CD4-positive, alpha-beta T cell treated with Interleukin-6 at 100 ng/mL for 8 hours (primary cell): ENCODE measurements around the gene PTPN11.
"Not testable (repeated sequence)": the region's sequence is repeated elsewhere in the genome, so short reads cannot be mapped to it uniquely, and the experiment has no call there.

Source experiments
- DNase-seq: peaks from one replicate; pipeline ENCODE4 v3.0.0-alpha.2; 2020; ENCODE audit warnings: mixed read lengths, low spot score

PTPN11 gene

GRCh38 chr12:112514926-112515642 lies 96.3 kb downstream of the PTPN11 start:
- no peak for DNase-seq

GRCh38 chr12:112515868-112516267 lies 97.1 kb downstream of the PTPN11 start:
- DNase-seq = no peak

GRCh38 chr12:112517730-112518364 lies 99.1 kb downstream of the PTPN11 start:
- no peak for DNase-seq

- DNase-seq = no peak
Observed at GRCh38 chr12:112518365-112518735, 99.6 kb downstream of the PTPN11 start.

GRCh38 chr12:112519841-112520340 lies 101.1 kb downstream of the PTPN11 start:
- DNase-seq = not testable (repeated sequence)

GRCh38 chr12:112523856-112524255 lies 105.1 kb downstream of the PTPN11 start:
- DNase-seq = no peak

GRCh38 chr12:112524269-112524668 lies 105.5 kb downstream of the PTPN11 start:
- no peak for DNase-seq

- no peak for DNase-seq
Observed at GRCh38 chr12:112524676-112525425, 106.1 kb downstream of the PTPN11 start.

- no peak for DNase-seq
Observed at GRCh38 chr12:112525426-112525809, 106.7 kb downstream of the PTPN11 start.

- no peak for DNase-seq
Observed at GRCh38 chr12:112527082-112527481, 108.3 kb downstream of the PTPN11 start.

GRCh38 chr12:112527501-112527900 lies 108.8 kb downstream of the PTPN11 start:
- no peak for DNase-seq

- no peak for DNase-seq
Observed at GRCh38 chr12:112528521-112528920, 109.8 kb downstream of the PTPN11 start.

- DNase-seq = no peak
Observed at GRCh38 chr12:112530941-112531340, 112.2 kb downstream of the PTPN11 start.

- DNase-seq = no peak
Observed at GRCh38 chr12:112532106-112532505, 113.4 kb downstream of the PTPN11 start.

GRCh38 chr12:112533528-112533927 lies 114.8 kb downstream of the PTPN11 start:
- DNase-seq = no peak

- no peak for DNase-seq
Observed at GRCh38 chr12:112535017-112535416, 116.3 kb downstream of the PTPN11 start.

GRCh38 chr12:112535637-112536366 lies 117.1 kb downstream of the PTPN11 start:
- DNase-seq = no peak

GRCh38 chr12:112536367-112536730 lies 117.6 kb downstream of the PTPN11 start:
- DNase-seq = no peak

GRCh38 chr12:112537710-112538396 lies 119.1 kb downstream of the PTPN11 start:
- no peak for DNase-seq

- no peak for DNase-seq
Observed at GRCh38 chr12:112538740-112539139, 120.0 kb downstream of the PTPN11 start.

GRCh38 chr12:112539221-112539620 lies 120.5 kb downstream of the PTPN11 start:
- no peak for DNase-seq

GRCh38 chr12:112540021-112540420 lies 121.3 kb downstream of the PTPN11 start:
- no peak for DNase-seq
